NCI-H345 treated with DMSO at 0.1 percent for 48 hours (cell line): ENCODE results near the gene ACAA2.

ENCODE experiments used
- DNase-seq: peaks from one replicate; lab custom pipeline; 2025; ENCODE audit not compliant: unreplicated experiment; lab: John Stamatoyannopoulos, UW

Gene ACAA2

DNA sequence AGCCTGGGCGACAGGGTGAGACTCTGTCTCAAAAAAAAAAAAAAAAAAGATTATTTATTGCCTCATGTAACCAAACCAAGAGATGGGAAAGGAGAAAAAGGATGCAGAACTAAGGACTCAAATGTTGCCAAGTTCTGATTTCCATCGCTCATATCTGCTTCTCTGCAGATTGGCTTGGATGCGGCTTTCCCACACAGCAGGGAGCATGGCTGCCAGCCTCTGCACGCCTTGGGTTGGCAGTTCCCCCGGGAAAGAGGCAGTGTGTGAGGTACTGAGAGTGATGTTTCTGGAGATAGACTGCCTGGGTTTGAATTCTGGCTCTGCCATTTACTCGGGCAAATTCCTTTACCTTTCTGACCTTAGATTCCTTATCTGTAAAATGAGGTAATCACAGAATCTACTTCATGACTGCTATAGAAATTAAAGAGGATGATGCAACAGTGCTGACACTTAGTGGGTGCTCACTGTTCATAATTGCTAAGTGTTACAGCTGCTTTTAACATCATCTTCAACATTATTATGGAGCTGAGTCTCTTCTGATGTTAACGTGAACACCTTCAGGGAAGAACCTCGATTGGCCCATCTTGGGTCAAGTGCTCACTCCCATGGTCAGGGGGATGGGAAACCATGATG, 68.8 kb downstream of the ACAA2 start:
- no peak for DNase-seq

DNA sequence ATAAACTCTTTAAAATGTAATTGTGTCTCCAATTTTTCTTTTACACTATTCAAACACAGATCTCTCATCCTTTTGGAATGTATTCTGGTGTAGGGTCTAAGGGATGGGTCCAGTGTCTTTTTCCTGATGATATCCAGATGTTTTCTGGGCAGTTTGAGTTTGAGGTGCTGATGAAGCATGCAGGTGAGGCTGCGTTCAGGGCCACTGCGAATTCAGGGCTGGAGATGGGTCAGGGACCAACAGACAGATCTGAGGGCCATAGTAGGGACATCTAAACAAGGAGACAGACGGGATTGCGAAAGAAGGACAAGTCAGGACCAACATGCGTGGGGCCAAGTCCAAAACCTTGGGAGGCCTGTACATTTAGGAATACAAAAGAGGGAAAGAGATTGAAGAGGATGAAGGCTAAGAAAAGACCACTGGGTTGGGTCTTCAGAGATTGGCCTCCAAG, 70.2 kb downstream of the ACAA2 start:
- no peak for DNase-seq

DNA sequence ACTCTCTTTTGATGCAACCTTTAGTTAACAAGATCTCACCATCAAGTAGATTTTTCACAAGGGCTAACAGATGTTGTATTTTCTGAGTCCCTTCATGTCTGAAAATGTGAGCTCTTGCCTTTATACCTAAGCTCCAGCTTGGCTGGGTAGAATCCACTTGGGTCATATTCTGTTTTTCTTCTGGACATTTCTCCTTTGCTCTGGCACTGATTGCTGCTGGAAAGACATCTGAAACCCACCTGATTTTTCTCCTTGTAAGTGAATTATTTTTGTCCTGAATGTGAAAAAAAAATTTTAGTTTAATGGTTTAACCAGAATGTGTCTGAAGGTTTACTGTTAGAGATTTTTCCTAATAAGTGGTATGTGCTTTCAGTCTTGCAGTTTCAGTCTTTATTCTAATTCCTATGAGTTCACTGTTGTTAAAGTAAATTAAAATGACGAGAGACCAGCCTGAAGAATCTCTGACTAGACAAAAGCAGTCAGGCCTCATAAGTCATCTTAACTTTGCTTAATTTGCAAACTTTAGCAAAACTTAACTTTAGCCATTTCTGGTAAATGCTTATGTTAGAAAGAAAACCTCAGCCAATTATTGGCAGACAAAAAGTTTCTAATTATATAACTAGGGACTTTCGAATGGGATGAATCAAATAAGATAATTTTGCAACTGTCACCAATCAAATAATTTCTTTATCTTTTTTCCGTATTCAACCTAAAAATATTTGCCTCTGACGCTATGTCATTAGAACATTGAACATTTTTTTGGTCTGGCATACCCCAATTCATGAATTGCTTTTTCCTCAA, 70.8 kb downstream of the ACAA2 start:
- no peak for DNase-seq

DNA sequence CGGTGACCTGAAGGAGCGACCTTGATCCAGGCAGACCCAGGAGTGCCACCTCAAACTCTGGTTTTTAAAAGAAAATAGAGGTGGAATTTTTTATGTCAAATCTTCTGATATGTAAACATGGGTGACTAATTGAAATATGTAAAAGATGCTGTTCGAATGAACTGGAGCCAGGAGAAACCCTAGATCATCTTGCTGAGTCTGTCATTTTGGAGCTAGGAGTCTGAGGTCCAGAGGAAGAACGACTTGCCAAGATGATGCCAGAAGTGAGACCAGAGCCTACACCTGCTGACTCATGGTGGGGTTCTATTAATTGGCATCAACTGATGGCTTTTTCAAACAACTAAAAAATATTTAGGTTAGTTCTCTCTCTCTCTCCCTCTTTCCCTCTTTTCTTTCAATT, 74.1 kb downstream of the ACAA2 start:
- no peak for DNase-seq

DNA sequence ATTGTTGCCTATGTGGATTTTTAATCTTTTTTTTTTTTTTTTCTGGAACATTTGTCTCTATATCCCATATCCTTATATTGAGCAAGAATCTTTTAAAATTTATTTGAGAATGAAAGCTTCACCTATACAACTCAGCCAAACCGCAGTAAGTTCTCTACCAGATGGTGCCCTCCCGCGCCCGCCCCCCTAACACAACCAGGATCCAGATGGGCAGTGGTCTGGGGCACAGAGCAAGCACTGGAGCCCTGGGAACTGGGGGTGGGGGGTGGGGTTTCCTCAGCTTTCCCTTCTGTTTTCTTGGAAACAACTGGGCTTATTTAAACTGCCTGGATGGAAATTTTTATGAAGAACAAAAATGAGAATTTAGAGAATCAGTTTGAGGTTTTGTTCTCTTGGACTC, 74.6 kb downstream of the ACAA2 start:
- no peak for DNase-seq

DNA sequence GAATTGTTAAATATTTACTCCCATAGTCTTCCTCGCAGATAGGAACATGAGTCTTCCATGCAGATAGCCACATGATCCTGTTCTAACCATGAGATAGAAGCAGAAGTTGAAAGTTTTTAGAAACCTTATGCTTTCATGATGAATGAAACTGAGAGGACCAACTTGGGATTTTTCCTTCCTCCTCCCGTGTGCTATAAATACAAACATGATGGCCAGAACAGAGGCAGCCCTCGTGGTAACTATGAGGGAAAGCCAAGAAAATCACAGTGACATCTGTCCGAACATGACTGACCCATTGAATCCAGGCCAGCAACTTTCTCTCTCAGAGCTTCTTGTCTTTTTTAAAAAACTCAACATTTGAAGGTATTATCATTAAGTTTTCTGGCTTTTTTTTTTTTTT, 78.5 kb downstream of the ACAA2 start:
- no peak for DNase-seq

DNA sequence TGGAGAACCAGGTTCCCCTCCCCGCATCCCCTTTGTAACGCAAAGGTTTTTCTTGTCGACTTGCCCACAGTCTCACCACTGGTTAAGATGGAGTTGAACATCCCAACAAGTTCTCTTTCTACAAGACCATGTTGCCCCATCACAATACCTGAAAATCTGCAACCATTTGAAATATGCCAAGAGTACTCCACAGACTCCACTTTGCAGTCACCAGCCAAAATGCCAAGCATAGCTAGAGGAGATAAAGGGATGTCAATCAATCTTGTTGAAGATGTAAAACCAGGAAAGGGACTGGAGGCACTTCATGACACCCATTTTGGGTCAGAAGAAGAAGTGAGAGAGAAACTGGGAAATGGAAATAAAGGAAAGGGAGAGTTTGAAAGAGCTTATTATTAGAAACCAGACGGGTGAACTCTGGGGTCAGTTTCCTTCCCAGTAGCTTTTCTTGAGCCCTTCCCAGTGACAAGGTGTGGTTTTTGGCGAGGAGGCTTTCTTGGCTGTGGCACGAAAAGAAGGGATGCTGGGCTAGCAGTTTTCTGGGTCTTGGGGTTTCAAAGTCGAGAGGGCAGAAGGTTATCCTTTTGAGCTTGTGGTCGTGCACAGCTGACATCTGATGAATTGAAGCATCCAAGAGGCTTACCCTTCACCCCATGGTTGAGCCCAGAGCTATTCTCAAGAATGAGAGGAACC, 79.3 kb downstream of the ACAA2 start:
- no peak for DNase-seq

DNA sequence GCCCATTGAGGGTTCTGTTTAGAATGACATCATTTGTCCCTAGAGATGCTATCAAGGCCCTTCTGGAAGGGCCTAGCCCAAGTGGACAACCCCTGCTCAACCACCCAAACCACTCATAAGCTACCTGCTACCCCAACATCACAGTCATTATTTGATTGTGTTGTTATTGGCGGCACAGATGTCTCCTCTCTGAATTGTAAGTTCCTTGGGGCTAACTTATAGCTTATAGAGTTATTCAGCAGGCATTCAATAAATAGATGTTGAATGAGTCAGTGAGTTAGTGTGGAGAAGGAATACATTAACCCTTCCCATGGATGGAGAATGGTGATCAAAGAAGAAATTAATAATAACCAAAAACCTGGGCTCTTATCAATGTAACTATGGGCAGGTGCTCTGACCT, 80.0 kb downstream of the ACAA2 start:
- no peak for DNase-seq
